Stimulated activated naive CD4-positive, alpha-beta T cell (primary cell): ENCODE results near the gene WSB1.
"Not testable (repeated sequence)": the region's sequence is repeated elsewhere in the genome, so short reads cannot be mapped to it uniquely, and the experiment has no call there.

Source experiments
- DNase-seq, 6 experiments: peaks; one replicate each; lab custom pipeline; 2025; lab: John Stamatoyannopoulos, UW

The WSB1 gene, protein sequence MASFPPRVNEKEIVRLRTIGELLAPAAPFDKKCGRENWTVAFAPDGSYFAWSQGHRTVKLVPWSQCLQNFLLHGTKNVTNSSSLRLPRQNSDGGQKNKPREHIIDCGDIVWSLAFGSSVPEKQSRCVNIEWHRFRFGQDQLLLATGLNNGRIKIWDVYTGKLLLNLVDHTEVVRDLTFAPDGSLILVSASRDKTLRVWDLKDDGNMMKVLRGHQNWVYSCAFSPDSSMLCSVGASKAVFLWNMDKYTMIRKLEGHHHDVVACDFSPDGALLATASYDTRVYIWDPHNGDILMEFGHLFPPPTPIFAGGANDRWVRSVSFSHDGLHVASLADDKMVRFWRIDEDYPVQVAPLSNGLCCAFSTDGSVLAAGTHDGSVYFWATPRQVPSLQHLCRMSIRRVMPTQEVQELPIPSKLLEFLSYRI

DNA sequence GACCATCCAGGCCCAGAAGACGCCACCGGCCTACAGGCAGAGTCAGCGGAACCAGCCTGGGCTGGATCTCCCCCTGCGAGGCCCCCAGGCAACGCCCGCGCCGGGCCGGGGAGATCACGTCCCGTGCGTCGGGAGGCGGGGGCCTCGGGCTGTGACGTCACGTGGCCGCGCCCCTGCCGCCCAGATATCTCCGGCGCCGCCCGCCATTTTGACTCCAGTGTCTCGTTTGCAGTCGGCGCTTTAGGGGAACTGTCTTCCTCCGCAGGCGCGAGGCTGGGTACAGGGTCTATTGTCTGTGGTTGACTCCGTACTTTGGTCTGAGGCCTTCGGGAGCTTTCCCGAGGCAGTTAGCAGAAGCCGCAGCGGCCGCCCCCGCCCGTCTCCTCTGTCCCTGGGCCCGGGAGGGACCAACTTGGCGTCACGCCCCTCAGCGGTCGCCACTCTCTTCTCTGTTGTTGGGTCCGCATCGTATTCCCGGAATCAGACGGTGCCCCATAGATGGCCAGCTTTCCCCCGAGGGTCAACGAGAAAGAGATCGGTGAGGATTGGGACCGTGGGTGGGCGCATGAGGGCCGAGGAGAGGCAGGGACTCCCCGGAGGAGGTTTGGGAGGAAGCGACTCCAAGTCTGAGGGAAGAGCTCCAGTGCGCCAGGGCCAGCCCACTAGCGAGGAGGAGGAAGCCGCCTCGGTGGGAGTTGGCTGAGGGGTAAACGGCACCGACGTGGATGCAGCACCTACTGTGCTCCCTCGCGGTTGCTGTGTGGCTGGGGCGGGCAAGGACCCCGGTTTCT lies at the start of gene WSB1:
Gene WSB1, plus strand, starts transcription at position 217 of the 791 bp plus-strand sequence. Its CDS starts 282 bp downstream, at position 499.
- DNase-seq: peak; percentile 89 to 96 (median 90)

DNA sequence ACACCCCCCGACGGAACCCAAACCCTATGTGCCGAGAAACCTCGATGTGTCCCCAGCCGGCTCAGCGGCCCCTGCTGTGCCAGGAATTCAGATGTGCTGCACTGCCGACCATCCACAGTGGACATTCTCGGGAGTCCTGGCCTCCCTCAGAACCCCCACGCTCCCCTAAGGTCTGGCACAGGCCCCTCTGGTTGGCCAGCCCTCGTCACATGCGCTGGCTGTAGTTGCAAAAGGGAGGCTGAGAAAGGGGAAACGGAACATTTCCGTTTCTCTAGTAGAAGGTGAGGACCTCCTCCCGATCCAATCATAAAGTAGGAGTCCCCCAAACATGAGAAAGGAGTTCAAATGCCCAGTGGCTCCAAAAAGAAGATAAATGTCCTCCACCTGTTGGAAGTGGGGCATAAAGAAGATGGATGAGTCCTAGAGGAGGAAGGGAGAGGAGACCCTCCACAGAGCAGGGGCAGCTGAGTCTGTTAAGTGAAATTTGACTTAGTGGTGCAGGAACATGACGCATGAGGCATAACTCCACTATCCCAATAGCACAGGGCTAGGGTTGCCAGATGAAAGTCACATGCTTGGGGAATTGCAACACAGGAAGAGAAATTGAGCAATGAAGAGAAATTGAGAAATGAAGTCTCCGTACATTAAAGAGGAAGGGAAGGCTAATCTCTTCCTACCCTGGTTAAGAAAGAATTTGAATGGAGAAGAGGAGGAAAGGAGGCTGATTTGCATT lies 49.3 kb upstream of the WSB1 start:
- DNase-seq: no peak

GRCh38 chr17:27245230-27245696 lies 48.7 kb upstream of the WSB1 start:
- peak in 4 of 6 experiments; percentile 3 to 15 (median 10) for DNase-seq

- no peak for DNase-seq
Measured at GRCh38 chr17:27246537-27246936, 47.4 kb upstream of the WSB1 start.

DNA sequence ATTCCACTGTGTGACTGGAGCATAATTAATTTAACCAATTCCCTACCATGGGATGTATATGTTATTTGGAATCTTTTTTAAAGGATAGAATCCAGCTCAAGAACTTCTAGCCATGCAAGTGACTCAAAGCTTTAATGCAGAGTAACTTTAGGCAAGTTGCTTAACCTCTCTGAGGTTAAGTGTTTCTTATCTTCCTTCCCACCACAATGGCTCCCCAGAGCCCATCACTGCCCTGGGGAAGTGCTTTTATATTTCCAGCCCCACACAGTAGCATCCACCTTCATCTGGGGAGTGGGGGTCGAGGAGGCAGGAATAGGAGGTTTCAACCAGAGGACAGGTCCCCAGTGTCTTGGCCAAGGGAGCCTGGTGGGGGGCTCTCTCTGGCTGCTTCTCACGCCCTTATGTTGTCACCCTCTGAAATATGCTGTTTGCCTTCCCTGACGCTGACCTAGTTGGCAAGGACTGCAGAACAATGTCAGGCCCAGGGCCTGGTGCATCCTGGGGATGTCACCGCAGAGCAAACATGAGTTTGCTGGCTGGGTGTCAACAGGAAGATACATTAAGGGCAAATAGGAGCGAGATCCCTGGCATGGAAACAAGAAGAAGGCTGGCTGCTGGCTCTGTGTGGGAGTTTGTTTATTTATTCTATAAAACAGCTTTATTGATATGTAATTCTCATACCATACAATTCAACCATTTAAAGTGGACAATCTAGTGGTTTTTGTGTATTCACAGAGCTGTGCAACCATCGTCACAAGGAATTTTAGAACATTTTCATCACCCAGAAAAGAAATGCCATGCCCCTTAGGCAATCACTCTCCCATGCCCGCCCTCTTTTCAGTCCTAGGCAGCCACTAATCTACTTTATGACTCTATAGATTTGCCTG lies 46.6 kb upstream of the WSB1 start:
- no peak for DNase-seq

DNA sequence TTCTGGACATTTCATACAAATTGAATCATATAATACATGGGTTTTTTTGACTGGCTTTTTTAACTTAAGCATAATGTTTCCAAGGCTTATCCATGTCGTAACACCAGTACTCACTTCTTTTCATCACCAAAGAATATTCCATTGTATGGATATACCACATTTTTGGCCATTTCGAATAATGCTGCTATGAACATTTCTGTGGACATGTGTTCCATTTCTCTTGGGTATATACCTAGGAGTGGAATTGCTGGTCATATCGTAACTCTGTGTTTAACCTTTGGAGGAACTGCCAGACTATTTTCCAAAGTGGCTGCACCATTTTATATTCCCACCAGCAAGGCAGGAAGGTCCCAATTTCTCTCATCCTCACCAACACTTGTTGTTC lies 46.0 kb upstream of the WSB1 start:
- no peak for DNase-seq

GRCh38 chr17:27250791-27251190 lies 43.1 kb upstream of the WSB1 start:
- DNase-seq: not testable (repeated sequence)

- not testable (repeated sequence) for DNase-seq
Measured at GRCh38 chr17:27254802-27255201, 39.1 kb upstream of the WSB1 start.

DNA sequence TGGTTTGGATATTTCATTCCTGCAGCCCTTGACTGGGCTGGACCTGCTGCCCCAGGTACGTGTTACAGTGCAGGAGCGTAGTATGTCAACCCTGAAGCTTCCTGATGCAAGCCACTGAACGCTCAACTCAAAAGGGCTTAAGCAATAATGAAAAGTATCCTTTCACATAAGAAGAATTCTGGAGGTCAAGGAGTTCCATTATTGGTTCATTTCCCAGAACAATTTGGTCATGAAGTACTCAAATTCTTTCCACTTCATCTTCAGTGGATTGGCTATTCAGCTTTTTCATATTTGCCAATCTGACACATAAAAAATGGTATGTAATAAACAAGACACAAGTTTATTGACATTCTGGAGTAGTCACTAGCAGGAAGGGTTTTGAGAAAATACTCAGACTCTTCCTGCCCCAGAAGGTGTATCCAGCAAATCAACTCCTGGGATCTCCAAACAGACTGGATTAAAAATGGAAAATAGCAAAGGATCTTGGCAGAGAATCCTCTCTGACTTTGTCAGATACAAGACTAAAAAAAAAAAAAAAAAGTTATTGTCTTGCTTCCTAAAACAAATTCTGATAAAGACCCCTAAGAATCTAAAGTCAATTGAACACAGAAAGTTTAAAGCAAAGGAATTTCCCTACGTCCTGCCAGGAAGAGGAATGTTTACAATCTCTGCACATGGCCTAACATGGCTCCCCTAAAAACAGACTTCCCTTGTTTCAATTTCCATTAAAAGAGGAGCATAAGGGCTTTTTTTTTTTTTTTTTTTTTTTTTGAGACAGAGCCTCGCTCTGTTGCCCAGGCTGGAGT lies 37.5 kb upstream of the WSB1 start:
- no peak for DNase-seq

DNA sequence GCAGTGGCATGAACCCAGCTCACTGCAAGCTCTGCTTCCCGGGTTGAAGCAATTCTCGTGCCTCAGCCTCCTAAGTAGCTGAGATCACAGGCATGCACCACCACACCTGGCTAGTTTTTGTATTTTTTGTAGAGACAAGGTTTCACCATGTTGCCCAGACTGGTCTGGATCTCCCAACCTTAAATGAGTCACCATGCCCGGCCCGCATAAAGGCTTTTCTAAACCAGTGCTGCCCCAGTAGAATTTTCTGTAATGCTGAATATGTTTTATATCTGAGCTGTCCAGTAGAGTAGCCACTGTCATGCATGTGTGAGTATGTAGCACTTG lies 36.9 kb upstream of the WSB1 start:
- DNase-seq: no peak

- DNase-seq: no peak
Measured at GRCh38 chr17:27259356-27259755, 34.6 kb upstream of the WSB1 start.

GRCh38 chr17:27263386-27263785 lies 30.5 kb upstream of the WSB1 start:
- no peak for DNase-seq

DNA sequence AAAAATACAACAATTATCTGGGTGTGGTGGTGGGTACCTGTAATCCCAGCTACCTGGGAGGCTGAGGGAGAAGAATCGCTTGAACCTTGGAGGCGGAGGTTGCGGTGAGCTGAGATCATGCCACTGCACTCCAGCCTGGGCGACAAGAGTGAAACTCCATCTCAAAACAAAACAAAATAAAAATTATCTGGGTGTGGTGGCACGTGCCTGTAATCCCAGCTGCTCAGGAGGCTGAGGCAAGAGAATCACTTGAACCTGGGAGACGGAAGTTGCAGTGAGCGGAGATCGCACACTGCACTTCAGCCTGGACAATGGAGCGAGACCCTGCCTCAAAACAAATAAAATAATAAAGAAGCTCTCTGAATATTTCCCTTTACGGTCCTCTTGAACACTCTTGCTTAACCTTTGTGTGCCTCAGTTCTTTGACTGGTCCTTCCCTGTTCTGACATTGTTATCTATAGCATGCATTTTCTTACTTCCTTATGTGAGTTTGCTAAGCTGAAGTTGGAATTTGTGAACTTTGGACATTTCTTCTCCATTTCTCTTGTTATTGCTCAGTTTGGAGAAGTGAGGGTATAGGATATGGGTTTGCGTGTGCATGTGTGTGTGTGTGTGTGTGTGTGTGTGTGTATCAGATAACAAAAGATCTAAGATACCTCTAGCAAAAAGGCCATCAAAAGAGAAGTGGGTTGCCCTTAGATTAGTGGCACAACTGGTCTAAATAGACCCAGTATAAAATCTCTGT lies 29.7 kb upstream of the WSB1 start:
- DNase-seq: no peak

DNA sequence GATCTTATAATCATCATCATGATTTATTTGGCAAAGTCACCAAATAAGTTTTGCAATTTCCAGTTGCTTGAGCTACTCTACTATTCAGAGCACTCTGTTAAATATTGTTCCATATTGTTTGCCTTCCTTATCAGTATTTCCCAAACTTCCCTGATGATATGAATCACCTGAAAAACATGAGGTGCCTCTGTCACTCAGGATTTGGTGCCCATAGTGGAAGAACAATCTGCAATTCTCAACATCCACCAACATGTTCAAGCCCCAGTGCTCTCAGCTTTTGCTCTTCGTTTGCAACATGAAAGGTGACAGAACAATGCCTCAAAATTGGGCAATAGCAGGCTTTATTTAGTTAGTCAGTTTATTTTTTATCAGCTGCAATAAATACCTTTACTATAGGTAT lies 28.6 kb upstream of the WSB1 start:
- DNase-seq: no peak

DNA sequence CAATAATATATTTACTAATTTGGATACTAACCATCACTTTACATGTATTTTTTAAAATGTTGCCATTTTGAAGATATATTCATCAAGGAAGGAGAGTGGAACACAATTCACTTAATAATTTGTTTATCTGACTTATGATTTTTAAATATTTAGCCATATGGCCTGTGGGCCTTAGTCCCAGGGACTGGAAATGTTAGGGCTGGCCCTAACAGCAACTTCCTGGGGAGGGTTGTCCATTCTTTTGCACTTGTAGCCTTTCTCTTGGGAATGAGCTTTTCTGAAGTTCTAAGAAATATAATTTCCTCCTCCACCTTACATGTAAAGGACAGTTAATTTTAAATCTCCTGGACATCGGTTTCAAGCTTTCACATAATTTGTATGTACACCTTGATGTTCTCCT lies 27.7 kb upstream of the WSB1 start:
- no peak for DNase-seq

- no peak for DNase-seq
Measured at GRCh38 chr17:27268394-27269085, 25.4 kb upstream of the WSB1 start.

DNA sequence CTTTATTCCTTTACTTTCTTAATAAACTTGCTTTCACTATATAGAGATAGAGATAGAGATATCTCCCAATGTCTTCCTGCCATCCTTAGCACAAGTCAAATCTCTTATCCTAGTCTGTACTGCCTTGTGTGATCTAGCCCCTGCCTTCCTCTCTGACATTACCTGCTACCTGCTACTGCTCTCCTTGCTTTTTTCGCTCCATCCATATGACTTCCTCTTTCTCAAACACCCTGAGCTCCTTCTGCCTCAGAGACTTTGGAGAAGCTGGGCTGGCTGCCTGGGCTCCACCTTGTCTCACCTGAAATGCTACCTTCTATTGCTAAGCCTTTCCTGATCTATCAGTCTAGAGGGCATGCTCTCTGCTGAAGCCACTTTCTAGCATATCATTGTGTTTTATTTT lies 24.7 kb upstream of the WSB1 start:
- no peak for DNase-seq

DNA sequence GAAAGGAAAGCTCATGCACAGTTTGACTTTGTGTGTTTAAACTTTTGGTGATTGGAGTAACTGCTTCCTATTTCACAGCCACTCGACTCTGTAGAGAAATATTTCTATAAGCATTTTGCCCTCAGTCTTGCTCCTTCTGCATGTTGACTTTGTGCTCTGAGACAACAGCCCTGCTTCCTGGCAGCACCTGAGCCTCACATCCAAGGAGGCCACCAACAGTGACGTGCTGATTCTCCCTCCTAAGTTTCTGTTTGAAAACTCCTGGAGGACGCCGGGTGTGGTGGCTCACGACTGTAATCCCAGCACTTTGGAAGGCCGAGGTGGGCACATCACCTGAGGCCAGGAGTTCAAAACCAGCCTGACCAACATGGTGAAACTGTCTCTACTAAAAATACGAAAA lies 23.9 kb upstream of the WSB1 start:
- DNase-seq: no peak

DNA sequence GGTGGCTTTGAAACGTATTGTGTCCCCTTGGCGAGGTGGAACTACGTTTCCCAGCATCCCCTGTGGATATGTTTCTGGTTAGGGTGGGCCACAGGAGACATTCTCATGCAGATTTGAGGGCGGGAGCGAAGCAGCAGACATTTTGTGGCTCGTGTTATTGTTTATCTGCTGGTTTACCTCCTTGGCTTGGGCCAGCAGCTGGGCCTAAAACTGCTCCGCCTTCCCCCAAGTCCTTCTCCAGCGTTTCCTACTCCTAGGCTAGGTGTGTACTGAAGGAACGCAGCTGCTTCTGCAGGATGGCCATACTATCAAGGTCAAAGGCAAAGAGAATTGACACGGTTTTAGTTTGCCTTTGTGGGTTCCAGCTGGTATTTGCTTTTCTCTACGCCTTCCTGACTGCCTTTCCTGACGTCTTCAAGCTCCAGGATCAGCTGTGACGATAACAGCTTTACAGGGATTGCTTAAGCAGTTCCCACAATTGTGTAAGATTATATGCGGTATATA lies 17.2 kb upstream of the WSB1 start:
- DNase-seq: no peak
